ENCODE data around the gene KCNN3.
A peak's percentile ranks its signal among the peaks of the same experiment; 100 is the strongest.
"Not testable (repeated sequence)": the region's sequence is repeated elsewhere in the genome, so short reads cannot be mapped to it uniquely, and the experiment has no call there.

KCNN3 gene

DNA sequence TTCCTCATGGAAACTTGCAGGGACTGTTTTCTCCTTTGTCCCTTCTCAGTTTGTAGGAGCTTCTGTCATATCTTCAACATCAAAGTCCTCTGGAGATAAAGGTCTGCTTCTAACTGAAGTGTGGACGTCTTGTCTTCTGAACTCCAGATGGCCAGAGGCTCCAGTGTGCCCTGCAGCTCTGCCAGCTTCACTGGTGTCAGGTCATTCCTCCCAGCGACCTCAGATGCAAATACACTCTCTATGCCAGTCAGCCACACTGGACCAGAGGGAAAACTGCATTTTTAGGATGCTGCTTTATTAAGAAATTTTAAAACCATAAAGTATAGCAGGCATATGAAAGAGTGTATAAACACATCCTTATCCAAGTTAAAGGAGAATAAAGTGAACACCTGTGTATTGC is 183.6 kb downstream of the KCNN3 start:
- DNase-seq = no peak

DNA sequence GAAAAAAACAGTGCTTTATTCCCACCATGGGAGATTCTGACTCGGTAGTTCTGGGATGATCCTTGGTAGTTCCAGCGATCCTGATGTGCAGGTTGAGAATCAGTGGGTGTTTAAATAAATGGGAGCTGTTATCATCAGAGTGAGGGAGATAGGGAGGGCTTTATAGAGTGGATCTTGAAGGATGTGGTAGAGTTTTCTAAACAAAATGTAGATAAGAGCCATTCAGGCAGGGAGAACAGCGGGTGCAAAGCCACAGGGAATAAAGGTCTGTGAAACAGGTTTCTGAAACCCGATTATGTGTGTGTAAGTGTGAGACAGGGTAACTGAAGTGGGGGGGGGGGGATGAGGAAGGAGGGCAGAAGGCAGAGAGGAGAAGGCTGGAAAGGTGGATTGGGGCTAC is 186.3 kb downstream of the KCNN3 start:
- DNase-seq = no peak

DNA sequence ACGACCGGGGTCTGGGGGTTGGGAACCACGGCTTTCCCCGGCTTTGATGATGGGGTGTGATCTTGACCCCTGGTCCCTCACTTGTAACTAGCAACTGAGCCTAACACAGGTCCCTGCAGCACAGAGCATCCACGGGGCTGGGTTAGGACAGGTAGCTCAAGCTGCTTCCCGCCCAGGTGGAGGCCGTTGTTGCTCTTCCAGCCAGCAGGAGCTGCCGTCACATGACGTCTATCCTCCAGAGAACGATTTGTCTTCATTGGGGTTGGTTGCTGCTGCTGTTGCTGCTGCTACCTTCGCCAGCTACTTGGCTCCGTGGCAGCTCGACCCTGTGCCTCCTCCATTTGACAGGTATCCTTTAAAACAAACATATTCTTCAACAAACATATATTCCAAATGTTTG is 187.8 kb downstream of the KCNN3 start:
- DNase-seq = no peak

DNA sequence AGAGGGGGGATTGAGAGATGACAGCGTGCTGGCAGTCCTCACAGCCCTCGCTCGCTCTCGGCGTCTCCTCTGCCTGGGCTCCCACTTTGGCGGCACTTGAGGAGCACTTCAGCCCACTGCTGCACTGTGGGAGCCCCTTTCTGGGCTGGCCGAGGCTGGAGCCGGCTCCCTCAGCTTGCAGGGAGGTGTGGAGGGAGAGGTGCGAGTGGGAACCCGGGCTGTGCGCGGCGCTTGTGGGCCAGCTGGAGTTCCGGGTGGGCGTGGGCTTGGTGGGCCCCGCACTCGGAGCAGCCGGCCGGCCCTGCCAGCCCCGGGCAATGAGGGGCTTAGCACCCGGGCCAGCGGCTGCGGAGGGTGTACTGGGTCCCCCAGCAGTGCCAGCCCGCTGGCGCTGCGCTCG is 192.2 kb downstream of the KCNN3 start:
- DNase-seq = not testable (repeated sequence)

DNA sequence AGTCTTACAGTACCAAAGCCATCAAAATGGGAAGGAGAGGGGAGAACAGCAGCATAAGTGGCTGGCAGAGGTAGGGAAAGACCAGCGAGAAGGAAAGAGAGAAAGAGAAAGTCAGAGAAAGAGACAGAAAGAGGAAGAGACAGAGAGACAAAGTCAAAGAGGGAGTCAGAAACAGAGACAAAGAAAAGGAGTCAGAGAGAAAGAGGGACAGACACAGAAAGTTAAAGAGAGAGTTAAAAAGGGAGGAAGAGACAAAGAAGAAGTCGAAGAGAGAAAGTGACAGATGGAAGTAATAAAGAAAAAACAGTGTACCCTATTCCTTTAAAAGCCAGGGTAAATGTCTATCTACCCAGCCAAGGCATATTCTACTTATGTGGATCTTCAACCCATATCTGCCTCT is 193.2 kb downstream of the KCNN3 start:
- not testable (repeated sequence) for DNase-seq

DNA sequence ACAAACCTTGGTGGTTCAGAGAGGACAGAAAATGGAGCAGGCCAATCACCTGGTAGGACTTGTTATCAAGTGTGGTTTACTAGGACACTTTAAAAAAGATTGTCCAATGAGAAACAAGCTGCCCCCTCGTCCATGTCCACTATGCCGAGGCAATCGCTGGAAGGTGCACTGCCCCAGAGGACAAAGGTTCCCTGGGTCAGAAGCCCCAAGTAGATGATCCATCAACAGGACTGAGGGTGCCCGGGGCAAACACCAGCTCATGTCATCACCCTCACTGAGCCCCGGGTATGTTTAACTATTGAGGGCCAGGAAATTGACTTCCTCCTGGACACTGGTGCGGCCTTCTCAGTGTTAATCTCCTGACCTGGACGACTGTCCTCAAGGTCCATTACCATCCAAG is 195.6 kb downstream of the KCNN3 start:
- DNase-seq = not testable (repeated sequence)

DNA sequence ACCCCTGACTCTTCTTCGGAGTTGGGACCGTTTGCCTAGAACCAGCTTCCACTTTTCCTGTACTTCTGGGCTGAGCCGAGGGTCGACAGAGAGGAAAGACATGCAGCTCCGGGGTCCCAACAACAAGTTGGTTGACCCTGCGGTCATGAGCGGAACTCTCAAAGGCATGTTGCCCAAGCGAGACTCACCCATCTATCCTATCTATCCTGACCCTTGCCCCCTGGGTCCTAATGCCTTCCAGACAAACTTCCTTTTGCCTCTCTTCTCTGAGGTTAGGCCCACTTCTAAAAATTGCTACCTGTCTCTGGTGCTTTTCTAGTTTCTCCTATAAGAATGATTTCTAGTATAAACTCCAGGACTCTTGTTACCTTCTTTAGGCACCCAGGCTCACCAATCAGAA is 197.8 kb downstream of the KCNN3 start:
- DNase-seq = not testable (repeated sequence)

DNA sequence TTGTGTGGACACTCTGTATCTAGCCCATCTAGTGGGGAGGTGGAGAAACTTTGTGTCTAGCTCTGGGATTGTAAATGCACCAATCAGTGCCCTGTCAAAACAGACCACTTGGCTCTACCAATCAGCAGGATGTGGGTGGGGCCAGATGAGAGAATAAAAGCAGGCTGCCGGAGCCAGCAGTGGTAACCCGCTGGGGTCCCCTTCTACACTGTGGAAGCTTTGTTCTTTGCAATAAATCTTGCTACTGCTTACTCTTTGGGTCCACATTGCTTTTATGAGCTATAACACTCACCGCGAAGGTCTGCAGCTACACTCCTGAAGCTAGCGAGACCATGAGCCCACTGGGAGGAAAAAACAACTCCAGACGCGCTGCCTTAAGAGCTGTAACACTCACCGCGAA is 198.7 kb downstream of the KCNN3 start:
- DNase-seq = not testable (repeated sequence)

DNA sequence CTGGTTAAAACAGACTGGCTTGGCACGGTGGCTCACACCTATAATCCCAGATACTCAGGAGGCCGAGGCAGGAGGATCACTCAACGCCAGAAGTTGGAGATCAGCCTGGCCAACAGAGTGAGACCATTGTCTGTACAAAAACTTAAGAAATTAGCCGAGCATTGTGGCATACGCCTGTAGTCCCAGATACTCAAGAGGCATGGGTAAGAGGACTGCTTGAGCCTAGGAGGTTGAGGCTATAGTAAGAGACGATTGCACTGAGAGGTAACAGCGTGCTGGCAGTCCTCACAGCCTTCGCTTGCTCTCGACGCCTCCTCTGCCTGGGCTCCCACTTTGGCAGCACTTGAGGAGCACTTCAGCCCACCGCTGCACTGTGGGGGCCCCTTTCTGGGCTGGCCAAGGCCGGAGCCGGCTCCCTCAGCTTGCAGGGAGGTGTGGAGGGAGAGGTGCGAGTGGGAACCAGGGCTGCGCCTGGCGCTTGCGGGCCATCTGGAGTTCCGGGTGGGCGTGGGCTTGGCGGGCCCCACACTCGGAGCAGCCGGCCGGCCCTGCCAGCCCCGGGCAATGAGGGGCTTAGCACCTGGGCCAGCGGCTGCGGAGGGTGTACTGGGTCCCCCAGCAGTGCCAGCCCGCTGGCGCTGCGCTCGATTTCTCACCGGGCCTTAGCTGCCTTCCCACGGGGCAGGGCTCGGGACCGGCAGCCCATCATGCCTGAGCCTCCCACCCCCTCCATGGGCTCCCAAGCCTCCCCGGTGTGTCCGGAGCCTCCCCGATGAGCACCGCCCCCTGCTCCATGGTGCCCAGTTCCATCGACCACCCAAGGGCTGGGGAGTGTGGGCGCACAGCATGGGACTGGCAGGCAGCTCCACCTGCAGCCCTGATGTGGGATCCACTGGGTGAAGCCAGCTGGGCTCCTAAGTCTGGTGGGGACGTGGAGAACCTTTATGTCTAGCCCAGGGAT is 199.5 kb downstream of the KCNN3 start:
- DNase-seq = peak; percentile 56

DNA sequence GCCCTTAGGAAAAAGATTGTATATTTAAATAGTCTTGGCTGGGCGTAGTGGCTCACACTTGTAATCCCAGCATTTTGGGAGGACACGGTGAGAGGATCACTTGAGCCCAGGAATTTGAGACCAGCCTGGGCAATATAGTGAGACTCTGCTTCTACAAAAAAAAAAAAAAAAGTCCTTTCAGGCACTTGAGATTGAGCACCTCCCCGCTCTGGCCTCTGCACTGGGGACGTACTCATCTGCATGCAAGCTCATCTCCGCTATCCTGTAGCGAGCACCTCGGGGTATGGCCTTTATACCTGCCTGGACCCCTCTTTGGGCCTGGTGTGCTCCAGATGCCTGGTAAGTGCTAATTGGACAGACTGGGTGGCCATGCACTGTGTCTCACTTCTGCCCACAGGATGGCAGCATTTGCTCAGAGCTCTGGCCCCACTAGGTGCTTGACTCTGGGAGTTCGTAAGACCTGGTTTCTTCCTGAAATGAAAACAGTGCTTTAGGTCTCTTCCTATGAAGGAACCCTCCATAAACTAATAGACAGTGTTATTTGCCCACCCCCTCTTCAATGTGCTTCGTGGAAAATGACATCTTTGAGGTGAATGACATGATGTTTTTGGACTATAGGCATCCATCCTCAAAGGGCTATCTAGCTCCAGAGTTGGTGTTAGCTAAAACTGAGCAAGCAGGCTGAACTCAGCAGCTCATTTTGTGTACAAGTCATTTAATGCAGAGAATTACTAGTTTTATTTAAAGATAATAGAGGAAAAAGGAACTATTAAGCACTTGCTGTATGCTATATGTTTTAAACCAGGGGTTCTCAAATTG is 200.4 kb downstream of the KCNN3 start:
- DNase-seq = peak; percentile 70

DNA sequence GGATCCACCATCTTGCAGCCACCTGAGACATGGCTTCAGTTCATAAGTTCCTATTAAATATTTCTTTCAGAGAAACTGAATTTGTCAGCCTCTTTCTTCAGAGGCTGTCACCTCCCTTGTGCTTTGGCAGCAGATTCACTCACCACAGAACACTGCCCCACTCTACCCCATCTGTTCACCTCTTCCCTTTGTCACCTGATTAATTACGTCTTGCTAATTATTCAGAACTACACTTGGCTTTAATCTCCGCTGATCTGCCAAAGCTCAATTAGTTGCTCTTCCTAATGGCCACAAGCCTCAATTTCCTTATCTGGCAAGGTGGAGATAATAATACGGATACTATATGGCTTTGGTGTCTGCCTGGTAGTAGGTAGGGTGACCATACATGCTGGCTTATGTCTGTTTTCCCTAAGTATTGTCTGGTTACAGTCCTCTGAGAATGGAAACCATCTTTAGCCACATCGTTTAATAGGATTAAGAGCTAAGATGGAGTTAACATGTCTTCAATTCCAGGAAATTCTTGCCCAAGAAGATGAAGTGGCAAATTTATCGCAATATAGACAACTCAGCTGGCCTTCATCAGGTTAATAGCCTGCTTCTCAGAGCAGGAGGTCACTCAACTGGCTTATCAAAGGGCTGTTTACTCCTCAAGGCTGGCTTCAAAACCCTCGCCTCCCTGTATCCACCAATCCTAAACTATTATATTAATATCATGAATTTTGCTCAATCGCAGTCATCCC is 203.9 kb downstream of the KCNN3 start:
- DNase-seq = no peak

DNA sequence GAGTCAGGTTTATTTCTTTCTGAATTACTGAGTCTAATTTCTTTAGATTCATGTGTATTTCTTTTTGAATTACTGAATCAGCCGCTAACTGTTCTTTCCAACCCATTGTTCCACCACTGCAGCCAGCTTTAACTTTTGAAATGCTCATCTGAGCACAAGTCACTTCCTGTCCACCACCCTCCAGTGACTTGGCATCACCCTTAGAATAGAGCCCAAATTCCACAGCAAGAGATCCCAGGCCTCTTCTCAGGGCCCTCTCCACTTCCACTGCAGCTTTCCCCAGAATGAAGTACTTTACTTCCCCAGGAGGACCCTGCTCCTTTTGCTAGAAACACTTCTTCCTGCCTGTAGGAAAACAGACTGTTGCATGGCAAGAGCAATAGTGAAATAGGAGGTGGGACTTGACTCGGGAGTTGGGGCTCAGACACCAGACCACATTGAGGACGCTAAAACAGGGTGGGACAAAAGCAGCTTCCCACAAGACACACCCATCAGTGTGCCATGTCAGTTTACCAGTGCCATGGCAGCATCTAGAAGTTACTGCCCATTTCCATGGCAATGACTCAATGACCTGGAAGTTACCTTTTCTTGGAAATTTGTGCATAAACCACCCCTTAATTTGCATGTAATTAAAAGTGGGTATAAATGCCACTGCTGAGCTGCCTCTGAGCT is 205.6 kb downstream of the KCNN3 start:
- no peak for DNase-seq

DNA sequence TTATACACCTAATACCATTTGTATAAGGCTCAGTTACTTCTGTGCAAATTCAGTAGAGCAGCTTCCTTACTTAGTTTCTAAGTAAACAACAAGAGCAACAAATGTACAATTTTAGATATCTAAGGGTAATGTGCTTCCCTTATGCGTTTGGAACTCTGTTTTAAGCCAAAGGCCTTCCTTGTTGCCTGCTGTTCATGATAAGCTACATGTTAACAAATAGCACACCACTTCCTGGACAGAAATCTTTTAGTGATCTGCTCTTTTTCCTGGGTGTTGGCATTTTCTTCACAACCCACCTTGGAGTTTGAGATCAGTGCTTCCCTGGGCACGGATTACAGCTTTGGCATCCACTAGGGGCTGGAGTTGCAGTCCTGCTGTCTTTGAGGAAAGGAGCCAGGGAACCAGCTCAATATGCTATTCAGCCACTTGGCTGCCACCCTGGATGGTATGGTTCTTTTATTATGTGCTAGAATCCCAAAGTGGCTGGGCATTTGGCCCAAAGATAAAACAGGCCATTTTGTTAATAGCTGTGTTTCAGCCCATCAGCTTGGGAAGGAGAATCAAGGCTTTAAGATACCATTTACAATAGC is 206.5 kb downstream of the KCNN3 start:
- no peak for DNase-seq

DNA sequence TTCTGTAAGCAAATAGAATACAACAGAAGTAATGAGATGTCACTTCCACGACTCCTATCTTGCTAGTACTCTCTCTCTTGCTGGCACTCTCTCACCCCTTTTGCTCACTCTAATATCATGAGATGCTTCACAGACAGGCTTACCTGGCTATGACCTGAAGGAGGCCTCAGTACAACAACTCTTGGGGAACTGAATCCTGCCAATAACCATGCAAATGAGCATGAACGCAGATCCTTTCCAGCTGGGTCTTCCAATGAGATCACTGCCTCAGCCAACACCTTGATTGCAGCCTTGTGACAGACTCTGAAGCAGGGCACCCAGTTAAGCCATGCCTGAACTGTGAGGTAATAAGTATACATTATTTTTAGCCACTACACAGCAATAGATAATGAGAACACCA is 209.0 kb downstream of the KCNN3 start:
- no peak for DNase-seq

DNA sequence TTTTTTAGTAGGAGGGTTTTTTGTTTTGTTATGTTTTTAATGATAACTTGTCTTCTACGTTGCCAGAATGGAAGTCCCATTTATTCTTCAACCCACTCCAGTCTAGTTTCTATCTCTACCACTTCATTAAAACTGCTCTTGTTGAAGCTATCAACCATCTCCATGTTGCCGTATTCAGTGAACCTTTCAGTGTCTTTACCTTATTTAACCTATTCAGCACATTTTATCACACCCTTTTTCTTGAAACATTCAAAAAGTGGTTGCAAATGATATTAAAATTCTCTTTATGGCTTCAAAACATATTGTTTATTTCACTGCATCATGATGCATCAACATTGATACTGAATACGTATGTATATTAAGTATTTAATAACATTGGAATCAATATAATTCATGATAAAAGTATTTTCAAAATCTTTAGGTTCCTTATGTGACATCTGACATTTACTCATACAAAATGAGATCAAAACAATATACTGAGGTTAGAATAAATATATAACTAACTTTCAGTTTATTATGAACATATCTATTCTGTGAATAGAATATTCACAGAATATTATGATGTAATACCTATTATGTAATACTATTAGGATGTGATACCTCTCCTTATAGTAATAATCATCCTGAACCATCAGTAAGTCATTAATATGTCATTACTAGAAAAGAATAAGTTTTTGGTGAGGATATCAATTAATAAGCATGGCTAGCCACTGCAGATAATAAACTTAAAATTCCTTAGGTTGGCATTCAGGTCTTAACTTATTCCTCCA is 210.1 kb downstream of the KCNN3 start:
- DNase-seq = no peak

DNA sequence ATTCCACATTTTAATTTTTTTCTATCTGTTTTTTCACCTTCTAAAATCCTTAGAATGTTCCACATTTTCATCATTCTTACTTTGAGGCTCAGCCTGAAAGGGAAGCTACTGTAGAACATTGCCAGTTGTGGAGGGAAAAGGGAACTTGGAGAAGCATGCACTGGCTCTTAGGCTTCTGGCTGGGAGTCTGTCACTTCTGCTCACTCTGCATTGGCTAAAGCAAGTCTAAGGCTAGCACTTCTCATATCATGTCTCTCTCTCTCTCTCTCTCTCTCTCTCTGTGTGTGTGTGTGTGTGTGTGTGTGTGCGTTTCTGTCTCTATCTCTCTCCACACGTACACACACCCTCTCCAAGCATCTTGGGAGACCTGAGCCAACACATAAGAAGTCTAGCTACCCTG is 212.5 kb downstream of the KCNN3 start:
- no peak for DNase-seq

DNA sequence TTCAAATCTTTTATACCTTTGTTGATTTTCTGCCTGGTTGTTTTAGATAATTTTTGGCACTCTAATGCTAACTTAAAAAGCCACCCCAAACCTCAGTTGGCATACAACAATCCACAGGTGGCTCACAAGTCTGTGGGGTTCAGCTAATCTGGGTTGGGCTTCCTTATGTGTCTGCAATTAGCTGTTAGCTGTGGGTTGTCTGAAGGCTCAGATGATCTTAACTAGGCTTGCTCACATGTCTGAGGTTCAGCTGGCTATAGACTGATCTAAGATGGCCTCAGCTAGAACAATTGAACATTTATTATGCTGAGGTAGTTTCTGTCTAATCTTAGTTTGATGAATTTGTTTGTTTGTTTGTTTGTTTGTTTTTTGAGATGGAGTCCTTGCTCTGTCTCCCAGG is 217.2 kb downstream of the KCNN3 start:
- no peak for DNase-seq

Measured in DMS79 treated with DMSO at 0.1 percent for 48 hours (cell line).